HEK293 (cell line): Measurements from ENCODE around the gene SF1.
A peak's percentile ranks its signal among the peaks of the same experiment; 100 is the strongest.

Experiments used
- CTCF ChIA-PET: fragments of 350-600 bp; formaldehyde crosslinking; extraction: SDS; loops from one replicate; lab custom pipeline; 2021; ENCODE audit warnings: antibody characterized with exemption; lab: Yijun Ruan, JAX
- POLR2A ChIA-PET: fragments of 300-600 bp; formaldehyde crosslinking; extraction: SDS; loops from one replicate; lab custom pipeline; 2020; ENCODE audit warnings: antibody characterized with exemption, inconsistent platforms; lab: Yijun Ruan, JAX
- H3K27ac ChIP-seq: fragments of 200-500 bp; sonication (Bioruptor generic); 2 replicates; pipeline ENCODE4 v1.5.1; 2014; ENCODE audit warnings: low read depth, low read length, control low read depth, inconsistent platforms; ENCODE audit errors: extremely low read depth
- H3K36me3 ChIP-seq, 2 experiments: fragments of 200-500 bp in 1 of 2; sonication (Bioruptor generic) in 1 of 2; 1 replicate in 1 of 2; 2 replicates in 1 of 2; pipeline ENCODE4 v1.5.1; 2014 to 2017; ENCODE audit warnings: inconsistent platforms in 2 of 2, low read length in 2 of 2; ENCODE audit not compliant: control insufficient read depth in 2 of 2, insufficient read depth in 1 of 2
- H3K4me1 ChIP-seq: fragments of 200-500 bp; sonication (Bioruptor generic); 2 replicates; pipeline ENCODE4 v1.5.1; 2014; ENCODE audit warnings: mild to moderate bottlenecking, low read length, inconsistent platforms; ENCODE audit not compliant: control insufficient read depth, insufficient read depth
- H3K4me3 ChIP-seq: 2 replicates; pipeline ENCODE4 v1.5.1; 2011; ENCODE audit warnings: low read depth, mild to moderate bottlenecking, control low read depth, low read length, moderate library complexity
- H3K9me3 ChIP-seq: fragments of 200-500 bp; sonication (Bioruptor generic); 2 replicates; pipeline ENCODE4 v1.5.1; 2014; ENCODE audit warnings: low read depth, low read length, inconsistent platforms; ENCODE audit not compliant: control insufficient read depth, insufficient read depth
- ELK4 ChIP-seq: IDR thresholded peaks from 2 replicates; pipeline ENCODE4 v1.6.1; 2011; ENCODE audit warnings: mild to moderate bottlenecking, low read depth, low read length, borderline replicate concordance
- KLF10 ChIP-seq: fragments of 450-650 bp; IDR thresholded peaks from 2 replicates; pipeline ENCODE4 v1.5.1; 2018; ENCODE audit warnings: missing biosample characterization, mild to moderate bottlenecking, missing genetic modification characterization
- TCF7L2 ChIP-seq: IDR thresholded peaks from 2 replicates; pipeline ENCODE4 v1.6.1; 2011; ENCODE audit warnings: low read depth, mild to moderate bottlenecking, inconsistent platforms, low read length, moderate library complexity, borderline replicate concordance
- ZBTB48 ChIP-seq: fragments of 450-650 bp; formaldehyde crosslinking; IDR thresholded peaks from 2 replicates; pipeline ENCODE4 v1.5.1; 2016; ENCODE audit warnings: missing biosample characterization, missing genetic modification characterization
- ZFP69B ChIP-seq: fragments of 450-650 bp; formaldehyde crosslinking; IDR thresholded peaks from 2 replicates; pipeline ENCODE4 v1.5.1; 2016; ENCODE audit warnings: missing biosample characterization, missing genetic modification characterization
- ZNF16 ChIP-seq: fragments of 450-650 bp; formaldehyde crosslinking; IDR thresholded peaks from 2 replicates; pipeline ENCODE4 v1.5.1; 2016; ENCODE audit warnings: low read depth, missing biosample characterization, missing genetic modification characterization
- ZNF223 ChIP-seq: fragments of 450-650 bp; formaldehyde crosslinking; IDR thresholded peaks from 2 replicates; pipeline ENCODE4 v1.5.1; 2016; ENCODE audit warnings: missing biosample characterization, missing genetic modification characterization
- ZNF274 ChIP-seq, 2 experiments: fragments of 200-500 bp in 1 of 2; fragments of 450-650 bp in 1 of 2; sonication (Bioruptor generic) in 1 of 2; formaldehyde crosslinking in 1 of 2; IDR thresholded peaks; 2 replicates each; pipeline versions ENCODE4 v1.5.1 to v1.6.1; 2014 to 2016; ENCODE audit warnings: borderline replicate concordance in 1 of 2, inconsistent platforms in 1 of 2, low read length in 1 of 2, missing biosample characterization in 1 of 2, missing genetic modification characterization in 1 of 2
- ZNF280C ChIP-seq: fragments of 450-650 bp; formaldehyde crosslinking; IDR thresholded peaks from 2 replicates; pipeline ENCODE4 v1.5.1; 2016; ENCODE audit warnings: missing biosample characterization, missing genetic modification characterization
- ZNF341 ChIP-seq: fragments of 450-650 bp; formaldehyde crosslinking; IDR thresholded peaks from 2 replicates; pipeline ENCODE4; 2016; ENCODE audit warnings: low read depth, missing biosample characterization, missing genetic modification characterization
- ZNF473 ChIP-seq: fragments of 450-650 bp; formaldehyde crosslinking; IDR thresholded peaks from 2 replicates; pipeline ENCODE4 v1.5.1; 2017; ENCODE audit warnings: missing biosample characterization, missing genetic modification characterization
- ZNF548 ChIP-seq: fragments of 450-650 bp; formaldehyde crosslinking; IDR thresholded peaks from 2 replicates; pipeline ENCODE4 v1.5.1; 2016; ENCODE audit warnings: missing biosample characterization, missing genetic modification characterization
- ZNF670 ChIP-seq: fragments of 450-650 bp; formaldehyde crosslinking; IDR thresholded peaks from 2 replicates; pipeline ENCODE4 v1.5.1; 2016; ENCODE audit warnings: missing biosample characterization, missing genetic modification characterization, low read depth
- ZNF692 ChIP-seq: fragments of 450-650 bp; formaldehyde crosslinking; IDR thresholded peaks from 2 replicates; pipeline ENCODE4 v1.5.1; 2016; ENCODE audit warnings: missing biosample characterization, missing genetic modification characterization
- ZNF76 ChIP-seq: fragments of 450-650 bp; formaldehyde crosslinking; IDR thresholded peaks from 2 replicates; pipeline ENCODE4; 2016; ENCODE audit warnings: low read depth, missing biosample characterization, missing genetic modification characterization, borderline replicate concordance
- ZNF776 ChIP-seq: fragments of 450-650 bp; formaldehyde crosslinking; IDR thresholded peaks from 2 replicates; pipeline ENCODE4 v1.5.0; 2017; ENCODE audit warnings: missing biosample characterization, missing genetic modification characterization, borderline replicate concordance
- ZNF777 ChIP-seq: fragments of 450-650 bp; formaldehyde crosslinking; IDR thresholded peaks from 2 replicates; pipeline ENCODE4 v1.5.1; 2017; ENCODE audit warnings: missing biosample characterization, missing genetic modification characterization, borderline replicate concordance
- ZNF830 ChIP-seq: fragments of 450-650 bp; IDR thresholded peaks from 2 replicates; pipeline ENCODE4 v1.5.0; 2018; ENCODE audit warnings: missing biosample characterization, missing genetic modification characterization, low read depth, mild to moderate bottlenecking, moderate library complexity
- ZNF843 ChIP-seq: fragments of 450-650 bp; formaldehyde crosslinking; IDR thresholded peaks from 2 replicates; pipeline ENCODE4 v1.5.1; 2016; ENCODE audit warnings: missing biosample characterization, missing genetic modification characterization
- ZSCAN5A ChIP-seq: fragments of 450-650 bp; formaldehyde crosslinking; IDR thresholded peaks from 2 replicates; pipeline ENCODE4 v1.5.1; 2016; ENCODE audit warnings: missing biosample characterization, missing genetic modification characterization

The SF1 gene

GRCh38 chr11:64794526-64794925 is 16.2 kb upstream of the SF1 start (continued):
- TF ChIP-seq ZNF16 (tag by site-specific recombination) (no peak), ZNF830 (tag by site-specific recombination) (no peak), ZNF274 (IDR thresholded peaks at IDR 0.05; ENCODE audit: low read length) (no peak), ZNF274 (tag by site-specific recombination; IDR thresholded peaks at IDR 0.05; ENCODE audit: borderline replicate concordance) (no peak), ELK4 (no peak), ZNF776 (tag by site-specific recombination) (no peak), ZBTB48 (tag by site-specific recombination) (no peak), ZNF843 (tag by site-specific recombination) (no peak), ZNF223 (tag by site-specific recombination) (no peak), ZNF777 (tag by site-specific recombination) (no peak), ZSCAN5A (tag by site-specific recombination) (no peak)

- no peak overlapping the region for H3K27ac ChIP-seq
- TF ChIP-seq TCF7L2 (no peak), ZNF670 (no peak), ZNF341 (tag by site-specific recombination) (no peak; the same call in 1 of the 2 replicates), KLF10 (tag by site-specific recombination) (no peak), ZNF473 (tag by site-specific recombination) (no peak), ZNF548 (tag by site-specific recombination) (no peak), ELK4 (no peak), ZNF76 (no peak)
- H3K9me3 ChIP-seq, result no peaks in the 10 kb centered on the region
- no peak overlapping the region for H3K4me3 ChIP-seq
- ChIA-PET POLR2A (interaction anchor here (1.1 kb wide), 1 partner anchor 15 kb away, joined by 4 read pairs; no protein-coding TSS in a partner anchor), CTCF (interaction anchor here (0.6 to 1.4 kb wide), 5 partner anchors 10 to 1342 kb away, joined by 3 to 5 read pairs (median 3); partner anchors contain the start of gene MAP4K2)
- peaks cover 0 to 28% of the 10 kb centered on the region in 2 experiments; a peak in 1 of 3 replicates for H3K36me3 ChIP-seq
- H3K4me1 ChIP-seq, result no peaks in the 10 kb centered on the region
Measured at GRCh38 chr11:64793271-64794160, 15.2 kb upstream of the SF1 start.

GRCh38 chr11:64792482-64792881 is 14.1 kb upstream of the SF1 start:
- Histone ChIP-seq H3K9me3 (no peaks in the 10 kb centered on the region), H3K36me3 (peaks cover 0 to 28% of the 10 kb centered on the region in 2 experiments; a peak in 1 of 3 replicates), H3K4me1 (no peaks in the 10 kb centered on the region), H3K27ac (no peak overlapping the region), H3K4me3 (no peak overlapping the region)
- TF ChIP-seq ZFP69B, result peak; percentile 56; the same call in 1 of the 2 replicates
- no peak for TF ChIP-seq ZNF280C
- TF ChIP-seq ZNF692, result peak; percentile 50; the same call in 1 of the 2 replicates
- ChIA-PET POLR2A (interaction anchor here (0.6 to 1.9 kb wide), 2 partner anchors 14 to 548 kb away, joined by 5 to 7 read pairs; partner anchors contain the start of gene SF1), CTCF (no interaction called here)
